C4-2B (cell line): ENCODE data around the gene PLXNA2.

Experiments used
- H3K27ac ChIP-seq: fragments of 450-650 bp; 2 replicates; pipeline ENCODE4 v1.5.1; 2017
- ZFX ChIP-seq: fragments of 450-650 bp; IDR thresholded peaks from 2 replicates; pipeline ENCODE4 v1.6.1; 2017
- TF ChIP-seq, protein P1 (sequence below): fragments of 450-650 bp; conservative IDR thresholded peaks from 2 replicates; pipeline ENCODE4 v1.5.1; 2017; ENCODE audit warnings: mild to moderate bottlenecking

Gene PLXNA2

DNA sequence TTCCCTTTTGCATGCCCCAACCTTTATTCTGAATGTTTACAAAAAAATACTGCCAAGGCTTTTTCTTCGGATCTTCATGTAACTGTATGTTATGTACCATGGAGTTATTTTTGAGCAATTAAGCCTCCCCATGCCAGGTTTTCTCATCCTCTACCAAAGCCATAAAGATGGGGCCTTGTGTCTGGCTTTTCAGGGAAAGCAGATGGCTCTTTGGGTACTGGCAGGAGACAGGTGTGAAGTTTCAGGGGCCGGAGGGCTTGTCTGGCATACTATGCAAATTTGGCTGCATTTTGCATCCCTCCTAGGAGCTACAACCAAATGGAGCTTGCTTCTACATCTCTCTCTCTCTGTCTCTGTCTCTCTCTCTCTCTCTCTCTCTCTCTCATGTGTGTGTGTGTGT is 28.1 kb upstream of the PLXNA2 start:
- TF ChIP-seq, protein P1, sequence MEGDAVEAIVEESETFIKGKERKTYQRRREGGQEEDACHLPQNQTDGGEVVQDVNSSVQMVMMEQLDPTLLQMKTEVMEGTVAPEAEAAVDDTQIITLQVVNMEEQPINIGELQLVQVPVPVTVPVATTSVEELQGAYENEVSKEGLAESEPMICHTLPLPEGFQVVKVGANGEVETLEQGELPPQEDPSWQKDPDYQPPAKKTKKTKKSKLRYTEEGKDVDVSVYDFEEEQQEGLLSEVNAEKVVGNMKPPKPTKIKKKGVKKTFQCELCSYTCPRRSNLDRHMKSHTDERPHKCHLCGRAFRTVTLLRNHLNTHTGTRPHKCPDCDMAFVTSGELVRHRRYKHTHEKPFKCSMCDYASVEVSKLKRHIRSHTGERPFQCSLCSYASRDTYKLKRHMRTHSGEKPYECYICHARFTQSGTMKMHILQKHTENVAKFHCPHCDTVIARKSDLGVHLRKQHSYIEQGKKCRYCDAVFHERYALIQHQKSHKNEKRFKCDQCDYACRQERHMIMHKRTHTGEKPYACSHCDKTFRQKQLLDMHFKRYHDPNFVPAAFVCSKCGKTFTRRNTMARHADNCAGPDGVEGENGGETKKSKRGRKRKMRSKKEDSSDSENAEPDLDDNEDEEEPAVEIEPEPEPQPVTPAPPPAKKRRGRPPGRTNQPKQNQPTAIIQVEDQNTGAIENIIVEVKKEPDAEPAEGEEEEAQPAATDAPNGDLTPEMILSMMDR = no peak
- no peak for TF ChIP-seq ZFX
- no peak overlapping the region for H3K27ac ChIP-seq

DNA sequence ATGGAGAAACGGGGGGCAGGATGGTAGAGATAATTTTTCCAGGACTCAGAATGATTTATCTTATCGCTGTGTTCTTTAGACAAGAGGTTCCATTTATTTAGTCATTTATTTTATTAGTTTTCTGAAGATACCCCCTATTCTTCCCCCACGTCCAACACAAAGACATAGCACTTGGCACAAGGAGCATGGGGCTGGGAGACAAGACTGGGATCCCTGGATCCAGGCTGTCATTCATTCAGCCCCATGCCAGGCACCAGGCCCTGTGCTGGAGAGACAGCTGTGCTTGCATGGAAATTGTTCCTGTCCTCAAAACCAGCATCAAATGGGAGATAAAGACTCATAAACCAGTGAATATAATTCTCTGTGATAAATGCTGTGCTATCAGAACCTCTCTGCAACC is 27.1 kb upstream of the PLXNA2 start:
- no peak overlapping the region for H3K27ac ChIP-seq
- TF ChIP-seq, protein P1 = no peak
- TF ChIP-seq ZFX = no peak

DNA sequence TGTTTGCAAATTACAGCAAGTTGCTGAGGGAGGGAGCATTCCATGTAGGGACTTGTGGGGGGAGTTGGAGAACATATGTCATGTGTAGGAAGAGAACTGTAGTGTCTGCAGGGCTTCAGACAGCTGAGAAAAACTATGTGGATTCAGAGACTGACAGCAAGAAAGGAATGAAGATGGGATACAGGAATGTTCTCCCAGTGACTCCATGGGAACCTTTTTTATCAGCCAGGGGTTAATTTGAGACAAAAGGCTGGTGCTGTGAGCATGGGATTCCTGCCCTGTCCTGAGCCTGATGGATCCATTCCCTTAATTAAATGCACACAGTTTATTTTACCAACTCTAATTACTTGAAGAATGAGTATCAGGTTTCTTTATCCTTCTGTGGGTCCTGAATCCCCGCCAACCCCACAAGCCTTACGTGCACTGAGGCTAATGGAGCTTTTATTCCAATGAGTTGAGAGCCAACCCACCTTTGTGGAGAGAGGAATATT is 26.5 kb upstream of the PLXNA2 start:
- no peak overlapping the region for H3K27ac ChIP-seq
- TF ChIP-seq, protein P1 = no peak
- TF ChIP-seq ZFX = no peak

DNA sequence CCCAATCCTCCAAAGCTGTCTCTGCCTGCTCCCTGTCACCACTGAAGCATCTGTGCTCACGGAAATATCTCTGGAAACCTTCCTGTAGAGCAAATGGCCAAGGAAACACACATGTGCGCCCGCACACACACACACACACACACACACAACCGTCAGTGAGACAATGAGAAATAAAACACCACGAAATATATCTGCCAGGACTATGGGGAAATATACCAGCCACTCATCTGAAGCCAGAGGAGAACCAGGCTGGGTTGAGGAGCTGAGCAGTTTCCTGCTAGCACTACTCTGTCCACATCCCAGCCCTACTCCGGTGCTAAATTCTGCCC is 25.1 kb upstream of the PLXNA2 start:
- H3K27ac ChIP-seq = no peak overlapping the region

DNA sequence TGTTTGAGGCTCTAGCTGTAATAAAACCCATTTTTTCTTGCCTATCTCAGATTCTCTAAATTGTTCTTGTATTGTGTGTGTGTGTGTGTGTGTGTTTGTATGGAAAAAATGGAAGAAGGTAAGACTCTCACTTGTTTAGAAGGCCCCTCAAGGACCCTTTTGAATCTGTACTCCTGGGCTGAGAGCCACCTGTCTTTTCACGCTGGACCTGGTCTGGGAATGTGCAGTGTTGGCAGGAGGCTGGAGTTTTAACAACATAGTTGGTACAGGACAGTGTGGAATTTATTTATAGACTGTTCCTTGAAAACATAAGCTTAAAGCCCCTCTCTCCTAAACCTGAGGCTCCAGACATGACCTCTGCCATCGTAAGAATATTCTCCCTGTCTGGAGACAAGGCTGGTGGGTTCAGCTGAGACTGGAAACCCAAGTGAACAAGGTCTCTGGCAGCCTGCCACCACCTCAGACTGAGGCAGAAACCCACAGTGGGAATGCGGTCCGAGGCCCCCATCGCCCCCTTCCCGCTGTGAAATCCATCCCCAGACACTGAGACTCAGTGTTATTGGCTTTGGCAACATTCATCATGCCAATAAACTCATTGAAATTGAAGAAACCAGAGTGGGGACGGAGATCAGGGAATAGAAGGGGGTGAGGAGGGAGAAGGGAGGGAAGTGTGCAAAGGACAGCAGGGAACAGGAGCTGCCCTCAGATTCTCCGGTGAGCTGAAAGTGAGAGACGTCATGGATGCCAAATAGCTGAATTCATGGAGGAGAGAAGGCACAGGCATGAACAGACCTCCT is 24.6 kb upstream of the PLXNA2 start:
- no peak for TF ChIP-seq ZFX
- TF ChIP-seq, protein P1 = no peak
- no peak overlapping the region for H3K27ac ChIP-seq

More for the DNA sequence above, 25.1 kb upstream of the PLXNA2 start:
- no peak for TF ChIP-seq ZFX
- TF ChIP-seq, protein P1 = no peak

DNA sequence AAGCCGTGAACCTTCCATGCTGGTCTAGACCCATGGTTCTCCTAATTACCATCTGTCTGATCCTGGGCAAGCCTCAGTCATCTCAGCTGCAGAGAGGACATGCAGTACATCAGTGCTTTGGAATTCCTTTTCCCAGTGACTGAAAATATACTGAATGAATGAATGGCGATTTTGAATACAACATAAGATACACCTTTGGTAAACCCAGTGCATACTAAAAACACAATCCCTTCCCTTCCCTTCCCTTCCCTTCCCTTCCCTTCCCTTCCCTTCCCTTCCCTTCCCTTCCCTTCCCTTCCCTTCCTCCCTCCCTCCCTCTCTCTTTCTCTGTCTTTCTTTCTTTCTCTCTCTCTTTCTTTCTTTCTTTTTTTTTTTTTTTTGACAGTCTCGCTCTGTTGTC is 21.3 kb upstream of the PLXNA2 start:
- H3K27ac ChIP-seq = no peak overlapping the region
- TF ChIP-seq, protein P1 = no peak
- no peak for TF ChIP-seq ZFX

DNA sequence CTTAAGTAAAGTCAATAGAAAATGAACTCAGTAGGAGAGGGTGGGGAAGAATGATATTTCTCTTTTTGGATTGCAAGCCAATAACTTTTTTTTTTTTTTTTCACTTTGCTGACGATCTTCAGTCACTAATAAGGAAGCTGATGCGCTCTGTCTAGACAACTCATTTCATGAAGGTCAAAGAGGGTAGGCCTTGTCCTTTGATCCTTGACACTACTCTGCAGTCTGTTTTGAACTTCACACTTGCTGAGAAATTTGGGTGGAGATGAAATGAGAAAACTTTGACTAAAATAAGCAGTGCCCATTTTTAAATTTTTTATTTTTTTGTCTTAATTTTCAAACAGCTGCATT is 20.9 kb upstream of the PLXNA2 start:
- TF ChIP-seq, protein P1 = no peak
- no peak for TF ChIP-seq ZFX
- H3K27ac ChIP-seq = no peak overlapping the region
